Measurements from ENCODE around the gene CARNS1. TPM values are rescaled to one million over a fixed set of nuclear protein-coding genes. Genes with fewer than 3 reads are reported as not detected.

CARNS1 gene
- total and polyA plus RNA-seq, 2 of the 8 experiments (the other 6 are each of a cell fraction or from before 2014, with no cell fraction given), result 0.82 to 1.1 TPM

DNA sequence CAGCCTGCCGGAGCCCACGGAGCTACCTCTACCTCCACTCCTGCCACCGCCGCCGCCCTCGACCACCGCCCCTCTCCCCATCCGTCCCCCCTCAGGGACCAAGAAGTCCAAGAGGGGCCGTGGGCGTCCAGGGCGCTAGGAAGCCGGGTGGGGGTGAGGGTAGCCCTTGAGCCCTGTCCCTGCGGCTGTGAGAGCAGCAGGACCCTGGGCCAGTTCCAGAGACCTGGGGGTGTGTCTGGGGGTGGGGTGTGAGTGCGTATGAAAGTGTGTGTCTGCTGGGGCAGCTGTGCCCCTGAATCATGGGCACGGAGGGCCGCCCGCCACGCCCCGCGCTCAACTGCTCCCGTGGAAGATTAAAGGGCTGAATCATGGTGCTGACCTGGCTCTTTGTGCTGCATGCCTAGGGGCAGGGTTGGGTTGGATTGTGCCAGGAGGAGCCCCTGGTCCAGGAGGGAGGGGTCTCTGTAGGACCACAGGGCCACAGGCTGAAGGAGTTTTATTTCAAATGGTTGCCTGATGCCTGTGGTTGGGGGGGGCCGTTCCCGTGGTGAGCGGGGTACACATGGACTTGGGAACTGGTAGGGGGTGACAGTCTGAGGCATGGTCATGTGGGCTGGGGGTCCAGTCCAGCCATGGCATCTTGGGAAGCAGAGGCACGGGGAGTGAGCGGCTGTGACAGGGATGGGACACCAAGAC lies 19.7 kb downstream of the CARNS1 start:
- H3K27ac ChIP-seq (ENCODE audit: low read depth, low read length), result peak overlapping the region; percentile 80; the same call in 1 of the 2 replicates
- H3K36me3 ChIP-seq (ENCODE audit: control insufficient read depth in 2 of 4, insufficient read depth in 4 of 4, low read length in 3 of 4), result peaks cover 6 to 29% (median 15%) of the 10 kb centered on the region in 4 experiments; a peak in 7 of 8 replicates
- FAIRE-seq, result no peak

More for the DNA sequence above, 19.7 kb downstream of the CARNS1 start:
- Histone ChIP-seq H3K79me1 (ENCODE audit: low read depth, low read length) (no peaks in the 10 kb centered on the region), H2BK5ac (ENCODE audit: low read depth, low read length) (peak overlapping the region; percentile 87), H4K20me1 (replicated peaks in 1 of 2; ENCODE audit: control insufficient read depth in 1 of 2, insufficient read depth in 2 of 2, low read length in 2 of 2) (peaks cover 0 to 20% of the 10 kb centered on the region in 2 experiments), H2BK20ac (ENCODE audit: low read length) (no peak overlapping the region), H4K91ac (replicated peaks; ENCODE audit: insufficient read length, low read length) (no peak overlapping the region), H3K4me3 (ENCODE audit: extremely low read depth in 1 of 4, insufficient read depth in 2 of 4, low read depth in 3 of 4, low read length in 4 of 4) (no peak overlapping the region), H4K5ac (ENCODE audit: insufficient read length, low read depth, low read length) (no peak overlapping the region), H3K4me1 (replicated peaks in 1 of 4; ENCODE audit: control insufficient read depth in 3 of 4, insufficient read depth in 4 of 4, low read length in 3 of 4) (peaks cover 0 to 17% (median 14%) of the 10 kb centered on the region in 4 experiments; a peak in 6 of 7 replicates), H3K18ac (ENCODE audit: extremely low read depth, low read length) (no peak overlapping the region), H4K8ac (ENCODE audit: extremely low read depth, insufficient read depth, low read length) (peak overlapping the region; percentile 51; the same call in 1 of the 2 replicates), H3K23ac (ENCODE audit: insufficient read length) (no peak overlapping the region), H2BK120ac (replicated peaks; ENCODE audit: low read depth, low read length) (no peak overlapping the region), H3K4me2 (ENCODE audit: insufficient read depth in 1 of 2, low read depth in 2 of 2, low read length in 2 of 2) (no peak overlapping the region), H2AFZ (ENCODE audit: low read length) (no peak overlapping the region), H3K4ac (replicated peaks; ENCODE audit: insufficient read length, low read depth, low read length) (no peak overlapping the region), H2BK12ac (ENCODE audit: low read depth, low read length) (peak overlapping the region; percentile 87; the same call in 1 of the 2 replicates), H3K27me3 (replicated peaks in 1 of 4; ENCODE audit: control insufficient read depth in 3 of 4, extremely low read depth in 1 of 4, insufficient read depth in 3 of 4, low read length in 3 of 4) (no peaks in the 10 kb centered on the region), H3K56ac (replicated peaks; ENCODE audit: insufficient read length, low read depth, low read length) (no peak overlapping the region), H2BK15ac (ENCODE audit: low read length) (no peak overlapping the region; the same call in 1 of the 2 replicates), H3K14ac (ENCODE audit: insufficient read length) (no peak overlapping the region), H3K9ac (replicated peaks in 1 of 4; ENCODE audit: extremely low read depth in 1 of 4, low read depth in 3 of 4, low read length in 3 of 4) (0 out of 7 replicates have a peak overlapping the region, but pooled peaks of 1 of the 4 experiments have one; percentile 22), H3K9me3 (ENCODE audit: insufficient read depth in 2 of 2, low read depth in 1 of 2, low read length in 1 of 2) (no peaks in the 10 kb centered on the region), H3K23me2 (ENCODE audit: low read depth, low read length) (no peaks in the 10 kb centered on the region), H3K79me2 (ENCODE audit: control insufficient read depth in 1 of 2, insufficient read depth in 2 of 2, low read length in 2 of 2) (no peaks in the 10 kb centered on the region), H2AK5ac (ENCODE audit: low read depth, low read length) (no peak overlapping the region)
- ChIA-PET CTCF (ENCODE audit: partially characterized antibody) (interaction anchor here (0.6 to 1.8 kb wide), 3 partner anchors 43 to 58 kb away, joined by 3 to 5 read pairs (median 3); no protein-coding TSS in a partner anchor), POLR2A (ENCODE audit: partially characterized antibody) (interaction anchor here (1.0 to 12.5 kb wide), 8 partner anchors 10 to 43 kb away, joined by 3 to 104 read pairs (median 6); partner anchors contain the start of genes CARNS1, GPR152, PPP1CA and RAD9A)
- no peak for DNase-seq (ENCODE audit: low read depth in 1 of 2, low spot score in 2 of 2)
- TF ChIP-seq CHD1 (IDR thresholded peaks at IDR 0.05; ENCODE audit: low read depth, low read length) (no peak), CTBP2 (IDR thresholded peaks at IDR 0.05; ENCODE audit: borderline replicate concordance, insufficient read depth, insufficient read length, low read length) (no peak), RXRA (IDR thresholded peaks at IDR 0.05; ENCODE audit: insufficient read depth, low read depth, low read length) (no peak), CHD2 (IDR thresholded peaks at IDR 0.05; ENCODE audit: low read length) (no peak), NANOG (IDR thresholded peaks at IDR 0.05; ENCODE audit: insufficient read depth, low read depth, low read length, poor library complexity, severe bottlenecking) (no peak), GABPA (IDR thresholded peaks at IDR 0.05; ENCODE audit: borderline replicate concordance, insufficient read depth, low read length) (no peak)
- WGBS, 2 experiments (ENCODE audit: extremely low coverage in 1 of 2, insufficient coverage in 1 of 2, insufficient read length in 1 of 2, insufficient replicate concordance in 2 of 2, low coverage in 1 of 2, low lambda C conversion rate in 2 of 2, missing lambda C conversion rate in 1 of 2), result 91% methylated on average over 13 of the region's 26 CpGs; no CpG with 5 or more reads in 1 of the 2 experiments
